Stimulated activated CD8-positive, alpha-beta memory T cell treated with anti-CD3 and anti-CD28 coated beads, Interleukin-15, amount 100 ng/mL, for 1 hour (primary cell): ENCODE results near the gene SETD2.

ENCODE experiments used
- DNase-seq: peaks from one replicate; pipeline ENCODE4 v3.0.0-alpha.2; 2020; ENCODE audit warnings: low read depth

SETD2 gene

GRCh38 chr3:46984591-46985459 lies 179.1 kb downstream of the SETD2 start:
- no peak for DNase-seq

- DNase-seq: no peak
Measured at GRCh38 chr3:46982546-46982945, 181.4 kb downstream of the SETD2 start.

GRCh38 chr3:46981932-46982471 lies 181.9 kb downstream of the SETD2 start:
- DNase-seq: no peak

GRCh38 chr3:46979958-46980497 lies 183.9 kb downstream of the SETD2 start:
- no peak for DNase-seq

- DNase-seq: peak; percentile 90
Measured at GRCh38 chr3:46978985-46979944, 184.6 kb downstream of the SETD2 start, which contains the start of gene NBEAL2. Gene NBEAL2, plus strand, starts transcription at chr3:46979666. Its CDS starts 196 bp downstream, at chr3:46979862.

GRCh38 chr3:46978381-46978780 lies 185.5 kb downstream of the SETD2 start:
- no peak for DNase-seq

- DNase-seq: no peak
Measured at GRCh38 chr3:46977811-46978195, 186.1 kb downstream of the SETD2 start.

GRCh38 chr3:46976326-46977190 lies 187.4 kb downstream of the SETD2 start, which contains the start of gene CCDC12:
Gene CCDC12, minus strand, starts transcription at chr3:46976745. Its CDS starts 13 bp downstream, at chr3:46976732.
- DNase-seq: peak; percentile 86

GRCh38 chr3:46974421-46975171 lies 189.3 kb downstream of the SETD2 start:
- DNase-seq: no peak

- no peak for DNase-seq
Measured at GRCh38 chr3:46972396-46972795, 191.5 kb downstream of the SETD2 start.

GRCh38 chr3:46971742-46972141 lies 192.2 kb downstream of the SETD2 start:
- DNase-seq: no peak

GRCh38 chr3:46971151-46971550 lies 192.8 kb downstream of the SETD2 start:
- no peak for DNase-seq

- DNase-seq: no peak
Measured at GRCh38 chr3:46970391-46971091, 193.4 kb downstream of the SETD2 start.

GRCh38 chr3:46968783-46969428 lies 195.0 kb downstream of the SETD2 start:
- no peak for DNase-seq

GRCh38 chr3:46966811-46967210 lies 197.1 kb downstream of the SETD2 start:
- no peak for DNase-seq
